Measurements from ENCODE around the gene PRIMA1. TPM values are rescaled to one million over a fixed set of nuclear protein-coding genes. Genes with fewer than 3 reads are reported as not detected.

PRIMA1 gene
- total RNA-seq, 1 donor from 2014 or later, result 2.4 TPM

GRCh38 chr14:93691042-93691780 lies 97.1 kb downstream of the PRIMA1 start:
- H3K9me3 Mint-ChIP-seq (ENCODE audit: unreplicated experiment), result no peaks in the 10 kb centered on the region
- H3K27me3 Mint-ChIP-seq (ENCODE audit: unreplicated experiment), result no peaks in the 10 kb centered on the region
- DNase-seq, result no peak
- no peak overlapping the region for H3K27ac Mint-ChIP-seq (ENCODE audit: unreplicated experiment)
- no peak for TF ChIP-seq CTCF (IDR thresholded peaks at IDR 0.05; ENCODE audit: partially characterized antibody, unreplicated experiment)
- H3K4me3 Mint-ChIP-seq (ENCODE audit: unreplicated experiment), result no peak overlapping the region
- H3K4me1 Mint-ChIP-seq (ENCODE audit: low read depth, unreplicated experiment), result no peaks in the 10 kb centered on the region
- peaks cover 21% of the 10 kb centered on the region for H3K36me3 Mint-ChIP-seq (ENCODE audit: unreplicated experiment)

GRCh38 chr14:93690146-93690545 lies 98.1 kb downstream of the PRIMA1 start:
- no peaks in the 10 kb centered on the region for H3K4me1 Mint-ChIP-seq (ENCODE audit: low read depth, unreplicated experiment)
- H3K4me3 Mint-ChIP-seq (ENCODE audit: unreplicated experiment), result no peak overlapping the region
- DNase-seq, result no peak
- H3K36me3 Mint-ChIP-seq (ENCODE audit: unreplicated experiment), result peaks cover 20% of the 10 kb centered on the region
- H3K27ac Mint-ChIP-seq (ENCODE audit: unreplicated experiment), result no peak overlapping the region
- no peaks in the 10 kb centered on the region for H3K9me3 Mint-ChIP-seq (ENCODE audit: unreplicated experiment)
- H3K27me3 Mint-ChIP-seq (ENCODE audit: unreplicated experiment), result no peaks in the 10 kb centered on the region
- TF ChIP-seq CTCF (IDR thresholded peaks at IDR 0.05; ENCODE audit: partially characterized antibody, unreplicated experiment), result no peak

GRCh38 chr14:93688820-93689219 lies 99.5 kb downstream of the PRIMA1 start:
- no peak for DNase-seq
- Mint-ChIP-seq H3K9me3 (ENCODE audit: unreplicated experiment) (no peaks in the 10 kb centered on the region), H3K4me3 (ENCODE audit: unreplicated experiment) (no peak overlapping the region), H3K27ac (ENCODE audit: unreplicated experiment) (no peak overlapping the region), H3K27me3 (ENCODE audit: unreplicated experiment) (no peaks in the 10 kb centered on the region), H3K4me1 (ENCODE audit: low read depth, unreplicated experiment) (no peaks in the 10 kb centered on the region), H3K36me3 (ENCODE audit: unreplicated experiment) (peaks cover 17% of the 10 kb centered on the region)
- TF ChIP-seq CTCF (IDR thresholded peaks at IDR 0.05; ENCODE audit: partially characterized antibody, unreplicated experiment), result no peak

GRCh38 chr14:93688239-93688666 lies 100.0 kb downstream of the PRIMA1 start:
- TF ChIP-seq CTCF (IDR thresholded peaks at IDR 0.05; ENCODE audit: partially characterized antibody, unreplicated experiment), result no peak
- peaks cover 17% of the 10 kb centered on the region for H3K36me3 Mint-ChIP-seq (ENCODE audit: unreplicated experiment)
- no peak overlapping the region for H3K4me3 Mint-ChIP-seq (ENCODE audit: unreplicated experiment)
- no peak for DNase-seq
- no peak overlapping the region for H3K27ac Mint-ChIP-seq (ENCODE audit: unreplicated experiment)
- no peaks in the 10 kb centered on the region for H3K9me3 Mint-ChIP-seq (ENCODE audit: unreplicated experiment)
- H3K4me1 Mint-ChIP-seq (ENCODE audit: low read depth, unreplicated experiment), result no peaks in the 10 kb centered on the region
- H3K27me3 Mint-ChIP-seq (ENCODE audit: unreplicated experiment), result no peaks in the 10 kb centered on the region

GRCh38 chr14:93686268-93686667 lies 102.0 kb downstream of the PRIMA1 start:
- H3K4me1 Mint-ChIP-seq (ENCODE audit: low read depth, unreplicated experiment), result no peaks in the 10 kb centered on the region
- no peak for TF ChIP-seq CTCF (IDR thresholded peaks at IDR 0.05; ENCODE audit: partially characterized antibody, unreplicated experiment)
- H3K36me3 Mint-ChIP-seq (ENCODE audit: unreplicated experiment), result peaks cover 10% of the 10 kb centered on the region
- H3K4me3 Mint-ChIP-seq (ENCODE audit: unreplicated experiment), result no peak overlapping the region
- no peaks in the 10 kb centered on the region for H3K27me3 Mint-ChIP-seq (ENCODE audit: unreplicated experiment)
- no peak overlapping the region for H3K27ac Mint-ChIP-seq (ENCODE audit: unreplicated experiment)
- no peaks in the 10 kb centered on the region for H3K9me3 Mint-ChIP-seq (ENCODE audit: unreplicated experiment)
- no peak for DNase-seq
